HL-60 (cell line): ENCODE results near the gene PTPRN2.
"Not testable (repeated sequence)": the region's sequence is repeated elsewhere in the genome, so short reads cannot be mapped to it uniquely, and the experiment has no call there.

Experiments
- DNase-seq, 2 experiments: peaks; one replicate each; pipeline ENCODE4 v3.0.0-alpha.2; 2010 to 2020; ENCODE audit warnings: low read depth in 1 of 2, low spot score in 1 of 2
- H3K27ac ChIP-seq: fragments of 250-450 bp; sonication (Bioruptor Pico); replicated peaks from 2 replicates; pipeline ENCODE4 v1.5.1; 2020; ENCODE audit warnings: mild to moderate bottlenecking, moderate library complexity
- H3K27me3 ChIP-seq: fragments of 250-450 bp; sonication (Bioruptor Pico); 2 replicates; pipeline ENCODE4 v1.5.1; 2021; ENCODE audit warnings: mild to moderate bottlenecking, moderate library complexity; ENCODE audit not compliant: insufficient read depth, poor library complexity, severe bottlenecking
- H3K4me3 ChIP-seq: replicated peaks from 2 replicates; pipeline ENCODE4 v1.5.1; 2011; ENCODE audit warnings: mild to moderate bottlenecking, control low read depth, low read length; ENCODE audit not compliant: insufficient read depth
- GABPA ChIP-seq: IDR thresholded peaks from 2 replicates; pipeline ENCODE4 v1.6.1; 2012; ENCODE audit warnings: low read depth
- POLR2AphosphoS5 ChIP-seq: IDR thresholded peaks from 2 replicates; pipeline ENCODE4 v1.6.1; 2012; ENCODE audit warnings: low read depth
- REST ChIP-seq: IDR thresholded peaks from 2 replicates; pipeline ENCODE4 v1.6.1; 2012; ENCODE audit warnings: low read depth; ENCODE audit not compliant: insufficient replicate concordance
- SPI1 ChIP-seq: IDR thresholded peaks from 2 replicates; pipeline ENCODE4 v1.6.1; 2012; ENCODE audit warnings: low read depth, mild to moderate bottlenecking, borderline replicate concordance
- TF ChIP-seq, protein P1 (sequence below): IDR thresholded peaks from one replicate; pipeline ENCODE4 v1.5.1; 2011; ENCODE audit warnings: low read length, control low read depth, inconsistent platforms; ENCODE audit not compliant: insufficient read depth

PTPRN2 gene

GRCh38 chr7:157726764-157727163 is 860.9 kb downstream of the PTPRN2 start:
- TF ChIP-seq, protein P1, sequence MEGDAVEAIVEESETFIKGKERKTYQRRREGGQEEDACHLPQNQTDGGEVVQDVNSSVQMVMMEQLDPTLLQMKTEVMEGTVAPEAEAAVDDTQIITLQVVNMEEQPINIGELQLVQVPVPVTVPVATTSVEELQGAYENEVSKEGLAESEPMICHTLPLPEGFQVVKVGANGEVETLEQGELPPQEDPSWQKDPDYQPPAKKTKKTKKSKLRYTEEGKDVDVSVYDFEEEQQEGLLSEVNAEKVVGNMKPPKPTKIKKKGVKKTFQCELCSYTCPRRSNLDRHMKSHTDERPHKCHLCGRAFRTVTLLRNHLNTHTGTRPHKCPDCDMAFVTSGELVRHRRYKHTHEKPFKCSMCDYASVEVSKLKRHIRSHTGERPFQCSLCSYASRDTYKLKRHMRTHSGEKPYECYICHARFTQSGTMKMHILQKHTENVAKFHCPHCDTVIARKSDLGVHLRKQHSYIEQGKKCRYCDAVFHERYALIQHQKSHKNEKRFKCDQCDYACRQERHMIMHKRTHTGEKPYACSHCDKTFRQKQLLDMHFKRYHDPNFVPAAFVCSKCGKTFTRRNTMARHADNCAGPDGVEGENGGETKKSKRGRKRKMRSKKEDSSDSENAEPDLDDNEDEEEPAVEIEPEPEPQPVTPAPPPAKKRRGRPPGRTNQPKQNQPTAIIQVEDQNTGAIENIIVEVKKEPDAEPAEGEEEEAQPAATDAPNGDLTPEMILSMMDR, result no peak
- Histone ChIP-seq H3K27me3 (peaks cover 3% of the 10 kb centered on the region), H3K27ac (no peak overlapping the region), H3K4me3 (no peak overlapping the region)
- DNase-seq, result no peak

- not testable (repeated sequence) for DNase-seq
Measured at GRCh38 chr7:157725312-157725711, 862.3 kb downstream of the PTPRN2 start.

DNA sequence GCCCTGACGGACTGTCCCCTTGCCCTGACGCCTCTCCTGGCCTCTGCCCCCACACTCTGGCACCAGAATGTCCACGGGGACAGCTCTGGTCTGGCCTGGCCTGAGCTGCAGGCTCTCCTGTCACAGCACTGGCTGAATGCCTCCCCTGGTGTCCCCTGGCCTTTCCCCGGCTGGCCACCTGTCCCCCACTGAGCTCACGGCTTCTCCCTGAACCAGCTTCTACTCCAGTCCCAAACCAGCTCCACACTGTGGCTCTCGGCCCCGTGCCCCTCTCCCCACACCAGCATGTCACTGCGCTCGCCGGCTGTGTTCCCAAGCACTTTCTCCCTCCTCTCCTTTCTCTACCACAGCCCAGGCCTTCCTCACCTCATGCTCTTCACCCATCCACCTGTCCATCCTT is 864.4 kb downstream of the PTPRN2 start:
- no peak overlapping the region for H3K27ac ChIP-seq
- H3K4me3 ChIP-seq, result no peak overlapping the region
- H3K27me3 ChIP-seq, result no peaks in the 10 kb centered on the region
- no peak for DNase-seq
- TF ChIP-seq SPI1 (no peak), REST (no peak), POLR2AphosphoS5 (no peak), GABPA (no peak)
- TF ChIP-seq, protein P1, result no peak

More at GRCh38 chr7:157725312-157725711, 862.3 kb downstream of the PTPRN2 start:
- H3K4me3 ChIP-seq, H3K27me3 ChIP-seq, H3K27ac ChIP-seq: not testable (repeated sequence)

DNA sequence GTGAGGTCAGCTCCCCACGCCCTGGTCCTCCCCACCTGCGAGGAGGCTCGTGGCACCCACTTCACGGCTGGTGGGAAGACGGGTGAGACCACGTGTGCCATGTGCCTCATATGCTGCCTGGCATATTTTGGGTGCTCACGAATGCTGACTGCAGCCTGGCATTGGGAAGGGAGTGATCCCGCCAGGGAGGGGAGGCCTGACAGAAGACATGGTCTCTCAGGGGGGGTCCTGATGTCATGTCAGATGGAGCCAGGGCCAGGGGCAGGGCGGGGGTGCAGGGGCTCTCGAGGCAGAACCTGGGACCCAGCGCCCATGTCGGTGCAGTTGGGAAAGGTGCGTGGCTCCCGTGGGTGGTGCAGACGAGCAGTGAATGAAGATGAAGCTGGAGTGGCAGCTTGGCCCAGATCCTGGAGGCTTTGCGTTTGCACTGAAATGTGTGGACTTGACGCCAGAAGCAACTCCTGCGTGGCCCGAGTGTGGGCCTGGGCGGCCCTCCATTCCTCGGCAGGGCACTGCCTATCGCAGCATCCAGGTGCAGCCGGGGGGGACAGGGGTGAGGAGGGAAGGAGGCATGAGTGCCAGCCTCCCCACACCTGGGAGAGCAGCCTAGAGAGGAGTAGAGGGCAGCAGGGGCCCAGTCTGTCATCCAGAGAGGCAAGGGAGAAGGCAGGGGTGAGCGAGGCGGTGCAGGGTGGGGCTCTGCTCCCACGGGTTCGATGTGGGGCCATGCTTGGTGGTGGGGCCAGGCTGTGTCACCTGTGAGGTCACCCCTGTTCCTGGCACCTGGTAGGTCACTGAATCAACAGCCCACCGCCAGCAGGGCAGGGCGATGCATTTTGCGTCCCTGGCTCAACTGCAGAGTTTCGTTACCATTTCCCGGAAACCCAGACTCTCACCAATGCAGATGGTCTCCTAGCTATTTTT is 865.2 kb downstream of the PTPRN2 start:
- Histone ChIP-seq H3K4me3 (no peak overlapping the region), H3K27ac (no peak overlapping the region), H3K27me3 (no peaks in the 10 kb centered on the region)
- TF ChIP-seq POLR2AphosphoS5, result no peak
- TF ChIP-seq REST, result no peak
- TF ChIP-seq, protein P1, result no peak
- no peak for TF ChIP-seq SPI1
- DNase-seq, result no peak
